Measurements from ENCODE around the gene ELL2.
"Not testable (repeated sequence)": the region's sequence is repeated elsewhere in the genome, so short reads cannot be mapped to it uniquely, and the experiment has no call there.

ELL2 gene

GRCh38 chr5:95907740-95908706, 53.6 kb downstream of the ELL2 start:
- no peak for DNase-seq (ENCODE audit: low read depth in 2 of 2)

GRCh38 chr5:95907067-95907705, 54.5 kb downstream of the ELL2 start:
- DNase-seq (ENCODE audit: low read depth in 2 of 2), result no peak

GRCh38 chr5:95906398-95906797, 55.3 kb downstream of the ELL2 start:
- not testable (repeated sequence) for DNase-seq (ENCODE audit: low read depth in 2 of 2)

- DNase-seq (ENCODE audit: low read depth in 2 of 2), result no peak
These were observed 56.8 kb downstream of the ELL2 start for GRCh38 chr5:95904827-95905226.

GRCh38 chr5:95903838-95904237, 57.8 kb downstream of the ELL2 start:
- DNase-seq (ENCODE audit: low read depth in 2 of 2), result no peak

- DNase-seq (ENCODE audit: low read depth in 2 of 2), result no peak
These were observed 59.7 kb downstream of the ELL2 start for GRCh38 chr5:95901676-95902627.

GRCh38 chr5:95900383-95900958, 61.2 kb downstream of the ELL2 start:
- no peak for DNase-seq (ENCODE audit: low read depth in 2 of 2)

GRCh38 chr5:95899829-95900228, 61.8 kb downstream of the ELL2 start:
- DNase-seq (ENCODE audit: low read depth in 2 of 2), result no peak

GRCh38 chr5:95899006-95899405, 62.6 kb downstream of the ELL2 start:
- no peak for DNase-seq (ENCODE audit: low read depth in 2 of 2)

GRCh38 chr5:95895771-95896170, 65.9 kb downstream of the ELL2 start:
- no peak for DNase-seq (ENCODE audit: low read depth in 2 of 2)

- DNase-seq (ENCODE audit: low read depth in 2 of 2), result no peak
These were observed 66.4 kb downstream of the ELL2 start for GRCh38 chr5:95895251-95895650.

GRCh38 chr5:95892784-95893354, 68.8 kb downstream of the ELL2 start:
- DNase-seq (ENCODE audit: low read depth in 2 of 2), result no peak

- DNase-seq (ENCODE audit: low read depth in 2 of 2), result no peak
These were observed 70.2 kb downstream of the ELL2 start for GRCh38 chr5:95891499-95891898.

- no peak for DNase-seq (ENCODE audit: low read depth in 2 of 2)
These were observed 72.6 kb downstream of the ELL2 start for GRCh38 chr5:95889076-95889475.

- no peak for DNase-seq (ENCODE audit: low read depth in 2 of 2)
These were observed 73.7 kb downstream of the ELL2 start for GRCh38 chr5:95887977-95888376.

- no peak for DNase-seq (ENCODE audit: low read depth in 2 of 2)
These were observed 75.2 kb downstream of the ELL2 start for GRCh38 chr5:95886340-95887044.

GRCh38 chr5:95884511-95884910, 77.1 kb downstream of the ELL2 start:
- DNase-seq (ENCODE audit: low read depth in 2 of 2), result no peak

GRCh38 chr5:95884017-95884325, 77.7 kb downstream of the ELL2 start:
- no peak for DNase-seq (ENCODE audit: low read depth in 2 of 2)

GRCh38 chr5:95883185-95884016, 78.2 kb downstream of the ELL2 start:
- no peak for DNase-seq (ENCODE audit: low read depth in 2 of 2)

- no peak for DNase-seq (ENCODE audit: low read depth in 2 of 2)
These were observed 79.8 kb downstream of the ELL2 start for GRCh38 chr5:95881833-95882232.

Measured in stimulated activated CD4-positive, alpha-beta T cell treated with anti-CD3 and anti-CD28 coated beads, Interleukin-1b, Interleukin-23, amount 100 ng/mL, for 1 hour (primary cell).